Smooth muscle cell (in vitro differentiated cells): Measurements from ENCODE around the gene KRTAP22-1. TPM values are rescaled to one million over a fixed set of nuclear protein-coding genes. Genes with fewer than 3 reads are reported as not detected.

Source experiments
- DNase-seq: peaks from one replicate; lab custom pipeline; 2025; ENCODE audit not compliant: unreplicated experiment; lab: John Stamatoyannopoulos, UW
- H2AFZ ChIP-seq: fragments of 200-600 bp; sonication (generic); 2 replicates; pipeline ENCODE4 v1.6.0; 2016; ENCODE audit warnings: antibody characterized with exemption, low read depth, mild to moderate bottlenecking
- H3F3A ChIP-seq: fragments of 200-600 bp; sonication (generic); 2 replicates; pipeline ENCODE4 v1.6.0; 2017; ENCODE audit warnings: antibody characterized with exemption, low read depth
- H3K27ac ChIP-seq: fragments of 200-600 bp; sonication (generic); 2 replicates; pipeline ENCODE4 v1.5.1; 2016; ENCODE audit warnings: low read depth, mild to moderate bottlenecking
- H3K27me3 ChIP-seq: fragments of 200-600 bp; sonication (generic); 2 replicates; pipeline ENCODE4 v1.6.1; 2016; ENCODE audit warnings: low read depth, mild to moderate bottlenecking
- H3K36me3 ChIP-seq: fragments of 200-600 bp; sonication (generic); 2 replicates; pipeline ENCODE4 v1.5.1; 2016; ENCODE audit warnings: low read depth
- H3K4me1 ChIP-seq: fragments of 200-600 bp; sonication (generic); 2 replicates; pipeline ENCODE4 v1.5.1; 2016; ENCODE audit warnings: low read depth
- H3K4me2 ChIP-seq: fragments of 200-600 bp; sonication (generic); 2 replicates; pipeline ENCODE4 v1.6.0; 2016; ENCODE audit warnings: mild to moderate bottlenecking
- H3K4me3 ChIP-seq: fragments of 200-600 bp; sonication (generic); 2 replicates; pipeline ENCODE4 v1.5.1; 2016; ENCODE audit warnings: mild to moderate bottlenecking
- H3K79me2 ChIP-seq: fragments of 200-600 bp; sonication (generic); 2 replicates; pipeline ENCODE4 v1.6.0; 2016; ENCODE audit warnings: low read depth, mild to moderate bottlenecking
- H3K9ac ChIP-seq: fragments of 200-600 bp; sonication (generic); 2 replicates; pipeline ENCODE4 v1.6.0; 2016; ENCODE audit warnings: low read depth
- H3K9me3 ChIP-seq: fragments of 200-600 bp; sonication (generic); replicated peaks from 2 replicates; pipeline ENCODE4 v1.5.1; 2016; ENCODE audit warnings: low read depth
- H4K20me1 ChIP-seq: fragments of 200-600 bp; sonication (generic); 2 replicates; pipeline ENCODE4 v1.6.0; 2016; ENCODE audit warnings: low read depth
- CTCF ChIP-seq: fragments of 200-600 bp; sonication (generic); IDR thresholded peaks from 2 replicates; pipeline ENCODE4 v1.5.1; 2017; ENCODE audit warnings: borderline replicate concordance, mild to moderate bottlenecking, antibody characterized with exemption; ENCODE audit not compliant: insufficient read depth, poor library complexity, severe bottlenecking
- WGBS: methylation state at CpG from one replicate; pipeline ENCODE4 v1.1.7; 2016; ENCODE audit warnings: low lambda C conversion rate; 5-methylcytosine and 5-hydroxymethylcytosine counted together
- polyA plus RNA-seq: library from polyadenylated mRNA; unstranded; fragments of >200 nt; fragmentation: Nextera tagmentation; extraction: Ambion mirVana; gene quantifications from 2 replicates; pipeline ENCODE4 v1.2.1, GENCODE V29; 2016
- total RNA-seq: library from RNA; depleted of rRNA; stranded (reverse); fragments of >200 nt; gene quantifications from 2 replicates; pipeline ENCODE4 v1.2.3, GENCODE V29; 2014

The KRTAP22-1 gene
- total and polyA plus RNA-seq, 2 experiments from 2014 or later, result not detected

DNA sequence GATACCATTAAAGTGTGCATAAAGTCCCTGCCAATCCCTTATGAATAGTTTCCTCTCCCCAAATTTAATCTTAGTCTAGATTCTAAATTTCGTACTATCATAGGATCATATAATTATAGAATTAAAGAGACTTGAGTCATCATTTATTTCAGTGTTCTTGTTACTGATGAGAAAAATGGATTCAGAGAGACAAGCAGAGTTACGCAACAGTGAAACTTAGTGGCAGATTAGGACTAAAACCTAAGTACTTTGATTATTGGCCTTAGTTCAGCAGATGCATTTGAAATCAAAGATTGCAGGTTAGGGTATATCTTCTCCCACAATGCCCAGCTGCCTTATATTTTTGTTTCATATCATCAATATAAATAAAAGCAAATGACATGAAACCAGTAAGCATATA, 38.9 kb upstream of the KRTAP22-1 start:
- H3K27ac ChIP-seq, result no peak overlapping the region
- no peak overlapping the region for H3K4me2 ChIP-seq
- no peaks in the 10 kb centered on the region for H4K20me1 ChIP-seq
- H3K79me2 ChIP-seq, result no peaks in the 10 kb centered on the region
- H3F3A ChIP-seq, result no peaks in the 10 kb centered on the region
- no peaks in the 10 kb centered on the region for H3K27me3 ChIP-seq
- no peak overlapping the region for H3K4me3 ChIP-seq
- no peak for DNase-seq
- 87% methylated on average over 2 of the region's 2 CpGs for WGBS
- no peak overlapping the region for H2AFZ ChIP-seq
- no peak for TF ChIP-seq CTCF
- H3K9me3 ChIP-seq, result no peaks in the 10 kb centered on the region
- H3K9ac ChIP-seq, result no peak overlapping the region
- H3K4me1 ChIP-seq, result no peaks in the 10 kb centered on the region
- no peaks in the 10 kb centered on the region for H3K36me3 ChIP-seq

DNA sequence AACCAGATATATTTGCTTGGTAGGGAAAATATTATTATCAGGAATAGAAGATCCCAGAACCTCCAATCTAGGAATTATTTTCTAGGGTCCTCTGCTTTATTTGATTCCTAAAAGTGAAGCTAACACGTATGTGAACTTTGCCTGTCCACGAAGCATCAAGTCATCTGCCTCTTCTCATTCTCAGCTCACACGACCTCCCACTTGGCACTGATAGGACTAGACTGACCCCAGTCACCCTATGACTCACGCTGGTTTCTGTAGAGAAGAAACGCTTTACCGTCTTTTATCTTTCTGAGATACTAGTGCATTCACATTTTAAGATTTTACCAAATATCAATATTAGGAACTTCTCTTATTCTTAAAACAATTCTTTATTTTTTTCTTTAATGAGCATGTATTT, 37.8 kb upstream of the KRTAP22-1 start:
- H3K79me2 ChIP-seq, result no peaks in the 10 kb centered on the region
- H4K20me1 ChIP-seq, result no peaks in the 10 kb centered on the region
- no peak for DNase-seq
- no peaks in the 10 kb centered on the region for H3F3A ChIP-seq
- H3K4me3 ChIP-seq, result no peak overlapping the region
- no peak for TF ChIP-seq CTCF
- H3K4me2 ChIP-seq, result no peak overlapping the region
- no peaks in the 10 kb centered on the region for H3K4me1 ChIP-seq
- H3K36me3 ChIP-seq, result no peaks in the 10 kb centered on the region
- no peak overlapping the region for H3K27ac ChIP-seq
- no peak overlapping the region for H3K9ac ChIP-seq
- no peak overlapping the region for H2AFZ ChIP-seq
- whole genome bisulfite sequencing, result 35% methylated on average over 6 of the region's 6 CpGs
- no peaks in the 10 kb centered on the region for H3K27me3 ChIP-seq
- no peaks in the 10 kb centered on the region for H3K9me3 ChIP-seq

GRCh38 chr21:30563630-30564029, 37.3 kb upstream of the KRTAP22-1 start:
- 76% methylated on average over 2 of the region's 2 CpGs for WGBS
- no peaks in the 10 kb centered on the region for H3K4me1 ChIP-seq

More at GRCh38 chr21:30563630-30564029, 37.3 kb upstream of the KRTAP22-1 start:
- Histone ChIP-seq H3K36me3 (no peaks in the 10 kb centered on the region), H3K79me2 (no peaks in the 10 kb centered on the region), H3K27ac (no peak overlapping the region), H3K9ac (no peak overlapping the region), H2AFZ (no peak overlapping the region), H3K4me2 (no peak overlapping the region), H3K9me3 (no peaks in the 10 kb centered on the region), H3K27me3 (no peaks in the 10 kb centered on the region), H4K20me1 (no peaks in the 10 kb centered on the region), H3F3A (no peaks in the 10 kb centered on the region), H3K4me3 (no peak overlapping the region)
- no peak for DNase-seq
- no peak for TF ChIP-seq CTCF
